AG20443 (cell line): ENCODE results near the gene UBE2E3.
A peak's percentile ranks its signal among the peaks of the same experiment; 100 is the strongest.
"Not testable (repeated sequence)": the region's sequence is repeated elsewhere in the genome, so short reads cannot be mapped to it uniquely, and the experiment has no call there.

Experiments used
- DNase-seq: peaks from one replicate; pipeline ENCODE4 v3.0.0; 2012; ENCODE audit warnings: low spot score, mixed read lengths

UBE2E3 gene

DNA sequence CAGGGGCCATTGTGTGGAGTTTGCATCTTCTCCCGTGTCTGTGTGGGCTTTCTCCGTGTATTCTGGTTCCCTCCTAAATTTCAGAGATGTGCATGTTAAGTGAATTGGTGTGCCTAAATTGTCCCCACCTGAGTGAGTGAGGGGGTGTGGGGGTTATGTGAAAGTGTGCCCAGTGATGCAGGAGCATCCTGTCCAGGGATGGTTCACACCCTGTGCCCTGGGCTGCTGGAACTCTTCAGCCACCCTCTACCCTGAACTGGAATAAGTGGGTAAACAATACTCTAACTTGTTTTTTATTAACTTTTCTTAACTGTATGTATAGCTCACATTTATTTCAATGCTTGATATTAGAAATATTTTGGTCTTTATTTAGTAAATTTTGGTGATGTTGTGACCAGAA, 56.0 kb downstream of the UBE2E3 start:
- no peak for DNase-seq

DNA sequence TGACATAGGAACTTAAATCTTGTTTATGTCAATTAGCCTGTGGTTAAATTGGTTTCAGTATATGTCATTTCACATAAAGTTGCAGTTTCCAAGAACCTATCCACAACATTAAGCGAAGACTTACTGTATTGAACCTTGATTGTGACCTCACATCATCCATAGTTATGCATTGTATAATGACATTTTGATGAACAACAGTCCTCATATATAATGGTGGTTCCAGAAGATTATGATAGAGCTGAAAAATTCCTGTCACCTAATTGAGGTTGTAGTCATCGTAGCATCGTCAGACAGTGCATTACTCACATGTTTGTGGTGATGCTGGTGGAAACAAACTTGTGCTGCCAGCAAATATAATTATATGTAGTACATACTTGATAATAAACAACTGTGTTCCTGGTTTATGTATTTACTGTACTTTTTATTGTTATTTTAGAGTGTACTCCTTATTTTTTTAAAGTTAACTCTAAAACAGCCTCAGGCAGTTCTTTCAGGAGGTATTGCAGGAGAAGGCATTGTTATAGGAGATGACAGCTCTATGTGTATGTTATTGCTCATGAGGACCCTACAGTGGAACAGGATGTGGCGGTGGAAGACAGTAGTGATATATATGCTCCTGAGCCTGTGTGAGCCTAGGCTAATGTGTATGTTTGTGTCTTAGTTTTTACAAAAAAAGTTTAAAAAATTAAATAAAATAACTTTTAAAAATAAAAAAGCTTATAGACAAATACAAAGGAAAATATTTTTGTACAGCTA, 56.6 kb downstream of the UBE2E3 start:
- DNase-seq: peak; percentile 60

DNA sequence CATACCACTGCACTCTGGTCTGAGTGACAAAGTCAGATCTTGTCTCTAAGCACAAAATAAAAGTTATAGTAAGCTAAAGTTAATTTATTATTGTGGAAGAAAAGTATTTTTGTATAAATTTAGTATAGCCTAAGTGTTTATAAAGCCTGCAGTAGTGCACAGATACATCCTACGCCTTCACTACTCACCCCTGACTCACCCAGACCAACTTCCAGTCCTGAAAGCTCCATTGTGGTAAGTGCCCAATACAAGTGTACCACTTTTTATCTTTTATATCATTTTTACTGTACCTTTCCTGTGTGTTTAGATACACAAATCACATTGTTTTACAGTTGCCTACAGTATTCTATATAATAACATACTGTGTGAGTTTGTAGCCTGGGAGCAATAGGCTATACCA, 57.5 kb downstream of the UBE2E3 start:
- DNase-seq: no peak

DNA sequence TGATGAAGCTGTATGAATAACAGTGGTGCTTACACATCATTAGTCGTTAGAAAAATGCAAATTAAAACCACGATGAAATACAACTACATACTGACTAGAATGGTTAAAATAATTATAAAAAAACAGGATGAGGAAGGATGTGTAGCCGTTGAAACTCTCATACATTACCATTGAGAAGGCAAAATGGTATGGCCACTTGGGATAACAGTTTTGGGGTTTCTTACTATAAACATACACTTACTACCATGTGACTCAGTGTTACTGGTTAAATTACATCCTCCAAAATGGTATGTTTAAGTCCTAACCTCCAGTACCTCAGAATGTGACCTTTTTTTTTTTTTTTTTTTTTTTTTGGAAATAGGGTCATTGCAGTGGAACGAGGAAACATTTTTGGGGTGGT, 58.4 kb downstream of the UBE2E3 start:
- DNase-seq: no peak

DNA sequence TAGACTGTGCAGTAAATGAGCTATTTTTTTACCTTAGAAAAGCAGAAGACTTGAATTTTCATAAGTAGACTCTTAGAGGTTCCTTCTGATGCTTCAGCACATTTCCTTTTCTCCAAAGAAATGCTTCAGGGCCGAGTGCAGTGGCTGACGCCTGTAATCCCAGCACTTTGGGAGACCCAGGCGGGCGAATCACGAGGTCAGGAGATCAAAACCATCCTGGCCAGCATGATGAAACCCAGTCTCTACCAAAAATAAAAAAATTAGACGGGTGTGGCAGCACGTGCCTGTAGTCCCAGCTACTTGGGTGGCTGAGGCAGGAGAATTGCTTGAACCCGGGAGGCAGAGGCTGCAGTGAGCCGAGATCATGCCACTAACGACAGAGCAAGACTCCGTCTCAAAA, 60.4 kb downstream of the UBE2E3 start:
- not testable (repeated sequence) for DNase-seq

DNA sequence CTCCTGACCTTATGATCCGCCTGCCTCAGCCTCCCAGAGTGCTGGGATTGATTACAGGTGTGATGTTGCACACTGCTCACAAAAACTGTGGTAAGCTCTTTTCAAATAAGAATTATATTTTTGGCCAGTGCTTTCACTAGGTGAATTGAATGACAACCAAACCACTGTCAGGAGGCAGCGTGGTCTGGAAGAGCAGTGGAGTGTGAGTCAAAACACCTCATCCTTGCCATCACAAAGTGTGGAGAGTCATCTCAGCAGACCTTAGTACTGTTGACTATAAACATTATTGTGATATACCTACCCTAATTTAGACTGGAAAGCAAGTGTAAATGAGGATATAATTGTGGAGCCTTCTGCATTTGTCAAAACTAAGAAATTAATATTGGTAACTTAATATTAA, 61.3 kb downstream of the UBE2E3 start:
- DNase-seq: no peak

DNA sequence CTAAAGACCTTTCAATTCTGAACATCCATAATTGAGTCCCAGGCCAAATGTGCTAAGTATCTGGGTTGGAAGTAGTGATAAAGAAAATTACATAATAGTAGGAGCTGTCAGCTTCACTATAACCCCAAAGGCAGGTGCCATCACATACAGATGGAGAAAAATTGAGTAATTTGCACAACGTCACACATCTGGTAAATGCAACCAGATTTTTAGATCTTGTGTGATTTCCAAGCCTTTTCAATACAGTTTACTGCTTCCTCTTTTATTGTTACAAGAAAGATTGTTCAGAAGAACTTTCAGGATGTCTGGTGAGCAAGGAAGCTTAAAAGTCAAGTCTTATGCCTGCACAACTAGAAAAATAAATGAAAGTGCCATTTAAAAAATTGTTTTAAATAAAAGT, 62.3 kb downstream of the UBE2E3 start:
- no peak for DNase-seq

DNA sequence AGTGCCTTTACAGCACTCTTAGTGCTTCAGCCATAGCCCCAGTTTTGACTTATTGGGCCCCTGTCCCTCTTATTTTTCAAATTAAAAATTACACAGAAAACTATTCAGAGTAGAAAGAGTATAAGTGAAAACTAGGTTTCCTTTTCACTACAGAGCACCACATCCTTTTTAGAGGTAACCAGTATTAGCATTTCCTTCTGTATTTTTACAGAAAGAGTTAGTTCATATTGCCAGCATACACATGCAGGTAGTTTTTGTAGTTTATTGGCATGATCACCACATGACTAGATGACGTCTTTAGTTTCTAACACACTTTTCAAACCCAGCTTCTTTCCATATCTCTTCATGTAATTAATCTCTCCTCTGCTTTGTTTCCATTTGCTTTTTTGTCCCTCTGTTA, 66.4 kb downstream of the UBE2E3 start:
- DNase-seq: no peak

DNA sequence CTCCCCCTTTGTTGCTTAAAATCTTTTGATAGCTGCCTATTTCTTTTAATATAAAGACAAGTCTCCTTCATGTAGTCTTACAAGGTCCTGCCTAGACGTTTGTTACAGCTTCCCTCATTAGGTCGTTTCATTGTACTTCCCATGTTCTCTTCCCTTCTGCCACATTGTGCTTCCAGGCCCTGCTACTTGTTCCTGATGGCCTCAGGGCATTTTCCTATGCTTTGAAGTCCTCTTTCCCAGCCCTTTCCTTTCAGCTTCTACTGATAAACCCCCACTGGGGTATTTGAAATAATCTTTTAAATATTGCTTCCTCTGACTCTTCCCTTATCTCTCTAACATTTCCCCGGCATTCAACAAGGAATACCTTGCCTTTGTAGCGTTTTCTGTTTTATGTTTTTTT, 67.4 kb downstream of the UBE2E3 start:
- no peak for DNase-seq

DNA sequence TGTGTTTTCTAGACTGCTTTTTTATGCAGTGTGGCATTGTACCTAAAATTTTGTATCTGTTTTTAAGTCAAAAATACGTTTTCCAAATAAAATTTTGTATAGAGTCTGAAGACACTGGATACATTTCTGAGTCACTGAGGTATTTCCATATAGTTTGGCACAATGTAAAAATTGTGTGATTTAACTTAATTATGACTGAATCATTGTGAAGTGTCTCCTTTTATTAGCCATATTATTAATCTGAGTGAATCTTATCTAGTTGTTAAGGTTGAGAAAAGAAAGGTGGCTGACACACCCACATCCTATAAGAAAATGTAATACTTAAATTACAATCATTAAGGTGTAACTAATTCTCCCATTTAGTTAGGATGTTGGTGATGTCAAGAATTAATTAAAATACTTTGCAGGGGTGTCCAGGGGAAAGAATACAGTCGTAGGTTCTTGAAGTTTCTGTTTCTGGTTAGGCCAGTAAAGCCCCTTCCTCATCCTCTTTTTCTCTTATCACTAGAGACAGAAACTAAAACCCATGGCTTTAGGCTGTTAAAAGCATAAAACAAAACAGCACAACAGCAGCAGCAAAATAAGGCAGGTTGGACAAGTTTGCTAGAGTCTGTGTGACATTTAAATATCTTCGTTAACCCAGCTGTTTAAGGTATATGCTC, 71.6 kb downstream of the UBE2E3 start:
- DNase-seq: no peak

DNA sequence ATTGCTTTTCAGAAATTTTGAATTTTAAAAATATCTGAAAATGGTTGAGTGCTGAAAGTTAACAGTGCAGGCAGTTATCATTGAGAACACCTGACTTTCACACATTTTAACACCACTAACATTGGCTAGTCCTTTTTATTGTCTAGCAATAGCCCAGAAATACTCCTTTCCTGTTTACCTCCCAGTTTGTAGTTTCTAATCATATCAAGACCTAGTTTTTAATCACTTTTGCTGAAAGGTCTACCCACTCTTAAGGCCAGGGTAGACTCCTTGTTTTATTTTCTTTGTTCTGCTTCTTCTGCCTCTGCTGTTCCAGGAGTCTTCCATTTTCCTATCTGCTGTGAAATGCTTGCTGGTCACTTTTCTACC, 72.1 kb downstream of the UBE2E3 start:
- DNase-seq: no peak

DNA sequence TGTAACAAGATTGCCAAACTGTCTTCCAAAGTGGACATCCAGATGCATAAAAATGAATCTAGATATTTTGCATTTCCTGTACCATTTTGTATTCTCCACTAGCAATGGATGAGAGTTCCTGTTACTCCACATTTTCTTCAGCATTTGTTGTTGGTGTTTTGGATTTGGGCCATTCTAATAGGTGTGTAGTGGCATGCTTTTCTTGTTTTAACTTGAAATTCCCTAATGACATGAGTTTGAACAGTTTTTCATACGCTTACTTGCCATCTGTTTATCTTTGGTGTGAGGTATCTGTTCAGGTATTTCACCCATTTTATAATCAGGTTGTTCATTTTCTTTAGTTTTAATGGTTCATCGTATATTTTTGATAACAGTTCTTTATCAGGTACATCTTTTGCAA, 73.9 kb downstream of the UBE2E3 start:
- DNase-seq: no peak

DNA sequence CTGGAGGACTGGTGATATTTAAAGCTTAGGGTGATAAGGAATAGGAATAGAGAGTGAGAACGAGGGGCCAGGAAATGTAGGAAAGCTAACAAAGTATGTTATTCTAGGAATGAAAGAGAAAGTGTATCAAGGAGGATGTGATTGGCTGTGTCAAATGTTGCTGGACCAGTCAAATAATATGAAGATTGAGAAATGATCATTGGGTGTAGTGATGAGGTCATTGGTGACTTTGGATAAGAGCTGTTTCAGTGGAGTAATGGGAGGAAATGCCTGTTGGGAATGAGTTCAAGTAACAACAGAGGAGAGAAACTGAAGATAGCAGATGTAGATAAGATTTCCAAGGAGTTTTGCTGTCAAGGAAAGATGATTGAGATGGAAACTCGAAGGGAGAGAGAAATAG, 74.4 kb downstream of the UBE2E3 start:
- no peak for DNase-seq

DNA sequence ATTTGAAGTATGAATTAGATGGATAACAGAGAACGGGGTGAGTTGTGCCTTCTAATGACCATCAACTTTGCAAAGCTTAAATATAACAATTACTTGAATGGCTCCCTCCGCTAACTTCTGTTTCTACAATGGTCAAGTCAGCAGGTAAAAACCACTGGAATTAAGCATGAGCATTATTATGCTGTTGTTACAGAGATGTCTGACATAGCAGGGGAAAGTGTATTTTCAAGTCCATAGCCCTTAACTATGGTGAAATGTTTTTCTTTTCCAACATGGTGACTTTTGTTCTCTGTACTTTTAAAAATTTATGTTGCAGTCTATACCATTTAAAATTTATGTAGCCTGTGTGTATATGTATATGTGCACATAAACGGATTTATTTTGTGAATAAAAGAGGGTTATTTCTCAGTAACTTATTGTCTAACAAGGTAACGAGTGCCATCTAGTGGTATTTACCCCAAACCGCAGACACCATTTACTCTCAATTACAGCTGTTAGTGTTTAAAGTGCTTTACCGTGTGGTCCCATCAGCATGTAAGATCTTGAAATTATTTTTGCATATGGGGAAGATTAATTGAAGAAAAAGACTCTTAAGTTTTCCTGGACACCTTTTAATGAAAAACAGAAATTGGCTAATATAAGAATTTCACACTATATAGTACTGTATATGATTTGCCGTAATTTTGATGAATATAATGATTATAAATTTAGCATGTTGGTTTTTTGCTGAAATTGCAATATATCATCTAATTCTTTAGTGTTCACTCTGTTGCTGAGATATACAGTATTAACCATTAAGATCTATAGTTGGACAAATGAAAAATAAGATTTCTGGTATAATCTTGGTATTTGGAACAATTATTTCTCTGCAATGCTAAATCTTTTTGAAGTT, 78.2 kb downstream of the UBE2E3 start:
- peak; percentile 11 for DNase-seq

DNA sequence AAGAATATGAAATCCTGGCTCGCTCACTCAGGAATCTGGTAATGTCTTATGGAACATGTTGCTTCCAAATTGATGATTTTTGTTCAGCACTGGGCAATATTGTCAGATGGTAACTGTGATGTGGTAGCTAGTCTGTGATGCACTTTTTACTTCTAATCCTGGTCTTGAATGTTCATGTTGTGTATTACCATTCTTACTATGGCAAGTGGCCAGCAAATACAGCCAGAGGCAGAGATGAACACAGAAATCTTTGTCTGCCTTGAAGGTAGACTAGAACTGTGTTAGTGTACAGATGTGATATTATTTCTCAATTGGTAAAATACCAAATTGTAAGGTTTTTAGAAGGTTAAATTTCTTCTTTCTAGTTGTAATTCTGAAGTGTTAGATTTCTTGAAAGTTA, 83.3 kb downstream of the UBE2E3 start:
- DNase-seq: no peak

DNA sequence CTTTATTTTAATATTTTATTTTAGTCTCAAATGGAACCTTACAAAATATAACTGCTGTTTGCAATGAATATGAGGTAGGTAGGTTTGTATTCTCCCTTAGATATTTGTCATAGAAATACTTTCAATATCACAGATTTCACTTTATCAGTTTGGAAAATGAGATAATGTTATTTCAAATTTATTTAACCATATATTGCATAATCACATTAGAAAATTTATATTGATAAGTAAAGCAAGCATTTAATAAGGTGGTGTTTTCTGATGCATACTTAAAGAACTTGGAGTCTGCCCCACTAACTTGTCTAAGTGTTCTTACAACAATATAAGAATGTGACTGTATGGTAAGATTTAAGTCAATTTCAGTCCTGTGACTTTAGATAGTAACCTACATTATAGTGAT, 85.1 kb downstream of the UBE2E3 start:
- DNase-seq: no peak

DNA sequence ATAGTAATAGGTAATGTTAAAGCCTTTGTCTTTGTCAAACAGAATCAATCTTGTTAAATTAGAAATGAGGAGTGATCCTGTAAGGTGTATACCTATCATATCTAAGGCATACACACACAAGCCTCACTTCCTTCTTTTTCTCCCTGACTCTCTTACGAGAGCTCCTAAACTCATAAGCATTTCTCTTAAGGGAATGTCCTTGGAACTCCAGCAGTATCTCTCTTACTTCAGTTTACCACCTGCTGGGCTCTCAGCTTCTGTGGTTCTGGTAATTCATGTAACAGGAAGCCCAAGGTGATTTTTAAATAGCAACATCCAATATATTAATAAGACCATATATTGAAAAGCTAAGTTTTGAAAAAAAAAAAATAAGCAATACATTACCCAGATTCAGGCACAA, 85.9 kb downstream of the UBE2E3 start:
- DNase-seq: no peak

DNA sequence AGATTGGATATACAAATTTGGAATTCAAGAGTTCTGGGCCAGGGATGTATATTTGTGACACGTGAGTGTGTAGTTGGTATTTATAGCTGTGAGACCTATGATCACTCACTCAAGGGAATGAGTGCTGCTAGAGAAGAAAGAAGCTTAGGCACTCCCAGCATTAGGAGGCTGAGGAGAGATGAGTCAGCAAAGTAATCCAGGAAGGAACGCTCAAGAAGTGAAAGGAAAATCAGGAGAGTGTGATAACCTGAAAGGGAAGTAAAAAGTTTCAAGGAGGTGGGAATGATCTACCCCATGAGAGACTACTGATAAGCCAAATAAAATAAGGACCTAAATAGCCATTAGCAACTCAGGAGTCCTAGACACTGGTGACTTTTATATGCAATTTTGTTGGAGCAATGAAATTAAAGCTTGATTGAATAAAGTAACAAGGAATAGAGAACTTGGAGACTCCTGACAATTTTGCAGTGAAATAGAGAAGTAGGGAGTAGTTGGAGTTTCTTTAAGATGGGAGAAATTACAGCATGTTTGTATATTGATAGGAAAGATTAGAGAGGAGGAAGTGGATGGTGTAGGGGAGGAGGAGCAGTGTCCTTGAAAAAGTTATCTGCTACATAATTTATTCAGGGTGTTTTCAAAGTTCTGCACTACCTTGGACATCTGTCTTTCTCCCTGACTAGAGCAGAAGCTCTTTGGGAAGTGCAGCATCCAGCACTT, 89.9 kb downstream of the UBE2E3 start:
- peak; percentile 20 for DNase-seq

DNA sequence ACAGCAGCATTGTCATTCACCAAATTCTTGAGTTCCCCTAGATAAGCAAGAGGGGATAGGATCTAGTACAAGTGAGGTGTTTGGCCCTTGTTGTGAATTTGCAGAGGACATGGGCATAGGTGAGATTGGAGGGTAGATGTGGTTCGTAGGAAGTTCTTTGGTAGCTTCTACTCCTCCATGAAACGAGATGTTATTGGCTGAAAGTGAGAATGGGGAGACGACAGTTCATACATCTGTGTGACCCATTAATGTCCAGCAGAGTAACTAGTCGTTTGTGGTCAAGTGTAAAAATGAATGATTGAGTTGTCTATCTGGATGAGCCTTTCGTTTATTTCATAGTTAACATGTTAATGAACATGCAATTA, 90.4 kb downstream of the UBE2E3 start:
- DNase-seq: no peak

DNA sequence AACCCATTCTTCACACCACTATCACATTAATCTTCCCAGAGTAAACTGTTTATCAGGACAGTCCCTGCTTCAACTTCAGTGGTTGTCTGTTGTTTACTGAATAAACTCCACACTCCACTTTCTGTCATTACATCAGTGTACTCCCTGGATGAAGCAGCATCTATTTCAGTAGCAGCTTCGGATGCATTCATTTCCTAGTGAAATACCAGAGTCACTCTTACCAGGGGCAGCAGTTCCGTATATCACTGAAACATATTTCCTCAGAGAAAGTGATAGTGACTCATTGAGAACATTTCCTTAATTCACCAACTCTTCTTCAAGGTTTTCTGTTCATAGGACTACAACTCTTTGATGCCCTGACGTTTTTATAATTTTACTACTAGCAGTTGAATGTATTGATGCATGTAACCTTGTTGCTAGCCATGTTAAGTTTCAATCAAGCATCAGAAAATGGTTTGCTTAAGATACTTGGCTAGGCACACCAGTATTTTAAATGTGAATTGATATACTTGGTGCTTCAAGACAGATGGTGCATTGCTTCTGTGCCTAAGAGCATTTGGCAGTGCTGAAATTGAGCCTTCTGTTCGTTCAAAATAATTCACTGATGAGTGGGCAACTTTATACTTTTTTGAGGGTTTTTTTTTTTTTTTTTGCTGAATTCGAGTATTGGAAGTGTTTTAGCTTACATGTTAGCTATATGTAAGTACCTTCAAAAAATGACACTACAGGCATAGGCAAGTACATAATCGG, 92.3 kb downstream of the UBE2E3 start:
- no peak for DNase-seq

DNA sequence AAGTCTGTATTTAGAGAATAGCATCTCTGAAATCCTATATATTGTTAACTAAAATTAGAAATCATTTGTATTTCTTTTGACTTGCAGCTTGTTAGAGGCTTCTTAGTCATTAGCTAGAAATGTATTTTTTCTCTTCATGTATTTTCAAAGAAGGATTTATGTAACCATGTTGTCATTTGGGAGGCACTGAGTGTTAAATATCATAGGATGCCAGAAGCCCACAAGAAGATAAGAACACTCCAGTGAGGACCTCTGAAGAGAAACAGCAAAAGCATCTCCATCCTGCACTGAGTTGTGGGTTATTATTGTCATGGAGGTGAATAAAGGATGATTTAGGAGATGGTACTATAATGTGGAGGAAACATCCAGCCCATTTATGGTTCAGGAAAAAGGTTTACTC, 93.5 kb downstream of the UBE2E3 start:
- no peak for DNase-seq

DNA sequence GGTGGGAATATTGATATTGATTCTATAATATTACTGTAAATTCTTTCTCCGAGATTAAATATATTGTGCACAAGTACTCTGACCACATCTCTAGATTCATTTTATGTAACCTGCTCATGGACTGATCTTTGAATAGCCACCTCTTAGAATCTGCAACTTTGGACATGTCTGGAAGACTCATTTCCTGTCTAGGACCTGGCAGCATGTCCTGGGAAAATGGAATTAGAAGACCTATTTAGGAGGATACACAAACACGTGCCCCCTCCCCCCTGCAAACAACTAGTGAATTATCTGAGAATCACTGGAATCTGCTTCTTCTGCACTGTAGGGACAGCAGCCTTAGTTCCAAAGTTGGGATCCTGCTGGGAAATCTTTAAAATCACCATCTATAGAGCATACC, 94.1 kb downstream of the UBE2E3 start:
- DNase-seq: peak; percentile 5
